ENCODE measurements around the gene YBX2.

DNA sequence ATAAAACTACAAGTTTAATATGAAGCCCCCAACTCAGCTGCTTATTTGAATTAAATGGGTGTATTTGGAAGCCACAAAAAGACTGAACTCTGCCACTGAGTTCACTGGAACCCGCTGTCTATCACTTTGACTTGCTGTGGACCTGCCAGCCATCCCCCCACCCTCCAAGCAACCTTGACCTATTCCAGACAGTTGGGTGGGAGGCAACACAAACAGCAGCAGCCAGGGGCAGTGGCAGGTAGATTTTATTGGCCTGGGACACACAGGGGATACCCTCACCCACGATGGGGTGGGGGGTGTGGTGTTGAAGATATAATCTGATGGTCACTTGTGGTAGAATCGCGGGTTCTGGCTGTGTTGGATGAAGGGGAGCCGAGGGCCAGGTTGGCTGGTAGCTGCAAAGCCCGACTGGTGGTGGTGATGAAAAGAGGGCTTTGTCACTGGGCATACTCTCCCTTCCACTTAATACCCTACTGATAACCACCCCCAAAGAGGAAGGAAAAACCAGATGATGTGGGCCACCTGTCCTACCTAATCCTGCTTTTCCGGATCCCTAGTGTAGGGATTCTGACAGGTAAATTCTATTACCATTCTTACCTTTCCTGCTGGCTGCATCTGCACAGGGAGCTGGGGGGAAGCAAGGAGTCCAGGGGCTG, 18.1 kb upstream of the YBX2 start:
- TF ChIP-seq POLR2AphosphoS5 (IDR thresholded peaks at IDR 0.05; ENCODE audit: low read depth) (no peak; the same call in 1 of the 2 replicates), CTCF (IDR thresholded peaks at IDR 0.05; ENCODE audit: insufficient read depth, low read length) (no peak), REST (IDR thresholded peaks at IDR 0.05; ENCODE audit: insufficient replicate concordance, low read depth) (no peak), GABPA (IDR thresholded peaks at IDR 0.05; ENCODE audit: low read depth) (no peak)

Data from HL-60 (cell line).